Measurements from ENCODE around the gene DLX2. TPM values are rescaled to one million over a fixed set of nuclear protein-coding genes. Genes with fewer than 3 reads are reported as not detected.

DLX2 gene
- total RNA-seq, 1 donor from 2014 or later: not detected

DNA sequence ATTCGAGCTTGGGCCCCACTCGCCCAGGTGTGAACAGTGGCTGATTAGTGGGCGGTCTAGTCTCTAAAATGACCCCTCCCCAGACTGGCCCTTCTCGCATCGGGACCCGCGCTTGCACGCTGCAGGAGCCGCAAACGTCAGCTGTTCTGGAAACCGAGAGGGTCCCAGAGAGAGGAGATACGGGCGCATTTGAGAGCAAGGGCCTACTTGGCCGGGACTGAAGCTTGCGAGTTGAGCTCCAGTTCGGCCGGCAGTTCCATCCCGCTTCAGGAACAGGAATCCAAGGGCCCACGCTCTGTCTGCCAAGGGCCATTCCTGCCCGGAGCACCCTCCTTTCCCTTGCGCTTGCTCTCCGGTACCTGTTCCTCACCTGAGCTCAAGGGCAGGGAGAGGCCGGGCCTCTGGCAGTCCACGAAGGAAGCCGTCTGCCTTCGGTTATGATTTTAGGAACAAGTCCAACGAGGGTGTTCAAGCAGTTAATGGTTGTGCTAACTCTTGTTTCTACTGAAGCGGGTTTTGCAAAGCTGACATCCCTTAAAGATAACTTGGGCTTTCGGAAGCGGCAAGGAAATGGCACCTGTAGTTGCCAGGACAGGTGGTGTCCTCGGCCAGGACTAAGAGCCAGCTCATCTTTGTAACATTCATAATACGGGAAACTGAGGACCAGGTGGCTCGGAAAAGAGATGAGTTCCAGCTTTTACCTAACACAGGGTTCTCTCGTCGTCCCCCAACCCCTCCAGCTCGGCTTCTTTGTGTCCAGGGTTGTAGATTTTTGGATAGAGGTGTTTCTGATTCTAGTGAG is 21.3 kb downstream of the DLX2 start:
- no peak overlapping the region for H3K27ac Mint-ChIP-seq

DNA sequence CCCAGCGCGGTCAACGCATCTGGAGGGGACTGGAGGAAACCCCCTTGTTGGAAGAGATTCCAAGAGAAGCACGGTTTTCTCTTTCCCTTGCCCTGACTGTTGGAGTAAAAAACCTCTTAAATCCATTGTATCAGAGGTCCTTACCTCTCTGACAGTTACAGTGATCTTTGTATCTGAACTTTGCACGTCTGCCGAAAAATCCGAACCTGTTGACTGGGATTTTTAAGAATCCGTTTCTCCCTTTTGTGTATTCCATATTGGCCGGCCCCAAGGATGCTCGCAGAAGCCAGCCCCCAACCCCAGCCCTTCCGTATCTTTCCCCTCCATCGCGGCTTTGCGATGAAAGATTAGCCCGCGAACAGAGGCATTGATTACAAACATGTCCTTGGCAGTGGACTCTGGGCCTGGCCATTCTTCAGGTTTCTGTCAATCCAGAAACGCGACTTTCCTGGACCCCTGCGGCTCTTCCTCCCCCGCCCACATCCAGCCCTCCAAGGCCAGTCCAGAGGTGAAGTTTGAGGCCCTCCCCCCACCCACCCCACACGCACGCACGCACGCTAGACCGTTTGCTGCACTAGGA is 22.0 kb downstream of the DLX2 start:
- no peak overlapping the region for H3K4me2 ChIP-seq
- peaks cover 100% of the 10 kb centered on the region for H3K27me3 ChIP-seq
- H3K4me3 Mint-ChIP-seq: no peak overlapping the region
- peaks cover 77% of the 10 kb centered on the region for H3K27me3 Mint-ChIP-seq (ENCODE audit: insufficient read depth, low read depth)
- H2AFZ ChIP-seq (replicated peaks): no peak overlapping the region
- no peak overlapping the region for H3K27ac Mint-ChIP-seq
- peak; percentile 23 for TF ChIP-seq EZH2phosphoT487 (IDR thresholded peaks at IDR 0.05)
- TF ChIP-seq, protein P1, sequence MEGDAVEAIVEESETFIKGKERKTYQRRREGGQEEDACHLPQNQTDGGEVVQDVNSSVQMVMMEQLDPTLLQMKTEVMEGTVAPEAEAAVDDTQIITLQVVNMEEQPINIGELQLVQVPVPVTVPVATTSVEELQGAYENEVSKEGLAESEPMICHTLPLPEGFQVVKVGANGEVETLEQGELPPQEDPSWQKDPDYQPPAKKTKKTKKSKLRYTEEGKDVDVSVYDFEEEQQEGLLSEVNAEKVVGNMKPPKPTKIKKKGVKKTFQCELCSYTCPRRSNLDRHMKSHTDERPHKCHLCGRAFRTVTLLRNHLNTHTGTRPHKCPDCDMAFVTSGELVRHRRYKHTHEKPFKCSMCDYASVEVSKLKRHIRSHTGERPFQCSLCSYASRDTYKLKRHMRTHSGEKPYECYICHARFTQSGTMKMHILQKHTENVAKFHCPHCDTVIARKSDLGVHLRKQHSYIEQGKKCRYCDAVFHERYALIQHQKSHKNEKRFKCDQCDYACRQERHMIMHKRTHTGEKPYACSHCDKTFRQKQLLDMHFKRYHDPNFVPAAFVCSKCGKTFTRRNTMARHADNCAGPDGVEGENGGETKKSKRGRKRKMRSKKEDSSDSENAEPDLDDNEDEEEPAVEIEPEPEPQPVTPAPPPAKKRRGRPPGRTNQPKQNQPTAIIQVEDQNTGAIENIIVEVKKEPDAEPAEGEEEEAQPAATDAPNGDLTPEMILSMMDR (IDR thresholded peaks at IDR 0.05): no peak
- peak; percentile 42 for TF ChIP-seq EZH2 (IDR thresholded peaks at IDR 0.05)
- no peaks in the 10 kb centered on the region for H3K36me3 ChIP-seq
- H3K4me1 ChIP-seq: peaks cover 10% of the 10 kb centered on the region
- DNase-seq (ENCODE audit: low spot score): peak; percentile 37
- H3K27ac ChIP-seq: no peak overlapping the region
- no peak overlapping the region for H3K9ac ChIP-seq
- no peaks in the 10 kb centered on the region for H3K79me2 ChIP-seq (ENCODE audit: low read depth)
- peaks cover 24% of the 10 kb centered on the region for H3F3A ChIP-seq (ENCODE audit: low read depth)
- no peaks in the 10 kb centered on the region for H3K9me3 ChIP-seq (ENCODE audit: low read depth)
- H3K36me3 Mint-ChIP-seq: peaks cover 3% of the 10 kb centered on the region
- H3K4me3 ChIP-seq: no peak overlapping the region
- H4K20me1 ChIP-seq (ENCODE audit: low read depth): peaks cover 70% of the 10 kb centered on the region
- H3K9me3 Mint-ChIP-seq: peaks cover 3% of the 10 kb centered on the region
- H3K4me1 Mint-ChIP-seq: peaks cover 32% of the 10 kb centered on the region

More for the DNA sequence above, 21.3 kb downstream of the DLX2 start:
- peak; percentile 64 for DNase-seq (ENCODE audit: low spot score)
- no peaks in the 10 kb centered on the region for H3K9me3 ChIP-seq (ENCODE audit: low read depth)
- Mint-ChIP-seq H3K4me3 (peak overlapping the region; percentile 27), H3K9me3 (peaks cover 3% of the 10 kb centered on the region), H3K27me3 (ENCODE audit: insufficient read depth, low read depth) (peaks cover 83% of the 10 kb centered on the region), H3K36me3 (peaks cover 3% of the 10 kb centered on the region), H3K4me1 (peaks cover 35% of the 10 kb centered on the region)
- no peaks in the 10 kb centered on the region for H3K36me3 ChIP-seq
- H3K4me1 ChIP-seq: peaks cover 17% of the 10 kb centered on the region
- peaks cover 31% of the 10 kb centered on the region for H3F3A ChIP-seq (ENCODE audit: low read depth)
- peaks cover 77% of the 10 kb centered on the region for H4K20me1 ChIP-seq (ENCODE audit: low read depth)
- H3K79me2 ChIP-seq (ENCODE audit: low read depth): no peaks in the 10 kb centered on the region
- H3K4me3 ChIP-seq: no peak overlapping the region
- no peak overlapping the region for H3K9ac ChIP-seq
- H3K27me3 ChIP-seq: peaks cover 100% of the 10 kb centered on the region
- H2AFZ ChIP-seq (replicated peaks): no peak overlapping the region
- no peak overlapping the region for H3K4me2 ChIP-seq
- TF ChIP-seq EZH2phosphoT487 (IDR thresholded peaks at IDR 0.05) (peak; percentile 54), EZH2 (IDR thresholded peaks at IDR 0.05) (peak; percentile 96)
- TF ChIP-seq, protein P1 (IDR thresholded peaks at IDR 0.05): no peak
- no peak overlapping the region for H3K27ac ChIP-seq

DNA sequence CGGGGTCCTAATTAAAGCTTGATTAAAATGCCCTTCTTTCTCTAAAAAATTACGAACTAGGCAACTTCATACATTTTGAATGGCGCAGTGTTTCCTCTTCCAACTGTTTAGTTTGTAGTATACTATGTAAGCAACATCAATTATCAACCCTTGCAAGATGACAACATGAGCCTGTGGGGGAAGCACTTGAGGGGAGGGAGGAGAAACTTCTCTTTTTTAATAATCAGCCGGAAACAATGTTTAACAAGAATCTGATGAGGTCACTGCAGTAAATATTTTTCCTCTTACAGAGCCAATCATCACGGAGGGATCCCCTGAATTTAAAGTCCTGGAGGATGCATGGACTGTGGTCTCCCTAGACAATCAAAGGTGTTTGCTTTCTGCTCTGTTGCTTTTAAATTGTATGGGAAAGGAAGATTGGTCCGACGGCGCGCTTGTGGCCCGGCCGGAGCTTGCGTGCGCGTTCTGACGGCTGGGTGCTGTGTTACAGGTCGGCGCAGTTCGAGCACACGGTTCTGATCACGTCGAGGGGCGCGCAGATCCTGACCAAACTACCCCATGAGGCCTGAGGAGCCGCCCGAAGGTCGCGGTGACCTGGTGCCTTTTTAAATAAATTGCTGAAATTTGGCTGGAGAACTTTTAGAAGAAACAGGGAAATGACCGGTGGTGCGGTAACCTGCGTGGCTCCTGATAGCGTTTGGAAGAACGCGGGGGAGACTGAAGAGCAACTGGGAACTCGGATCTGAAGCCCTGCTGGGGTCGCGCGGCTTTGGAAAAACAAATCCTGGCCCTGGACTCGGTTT is 22.7 kb downstream of the DLX2 start:
- Histone ChIP-seq H3K4me1 (peaks cover 7% of the 10 kb centered on the region), H3K27ac (no peak overlapping the region), H4K20me1 (ENCODE audit: low read depth) (peaks cover 66% of the 10 kb centered on the region), H3K4me3 (no peak overlapping the region), H3K27me3 (peaks cover 100% of the 10 kb centered on the region), H3K9ac (no peak overlapping the region), H3K36me3 (no peaks in the 10 kb centered on the region), H3K9me3 (ENCODE audit: low read depth) (no peaks in the 10 kb centered on the region), H3K79me2 (ENCODE audit: low read depth) (no peaks in the 10 kb centered on the region), H3F3A (ENCODE audit: low read depth) (peaks cover 23% of the 10 kb centered on the region), H3K4me2 (no peak overlapping the region), H2AFZ (replicated peaks) (no peak overlapping the region)
- Mint-ChIP-seq H3K27ac (no peak overlapping the region), H3K4me3 (peak overlapping the region; percentile 65), H3K36me3 (peaks cover 3% of the 10 kb centered on the region), H3K4me1 (peaks cover 30% of the 10 kb centered on the region), H3K9me3 (peaks cover 3% of the 10 kb centered on the region), H3K27me3 (ENCODE audit: insufficient read depth, low read depth) (peaks cover 70% of the 10 kb centered on the region)
- peak; percentile 38 for DNase-seq (ENCODE audit: low spot score)
- TF ChIP-seq, protein P1 (IDR thresholded peaks at IDR 0.05): no peak
- TF ChIP-seq EZH2 (IDR thresholded peaks at IDR 0.05) (peak; percentile 84), EZH2phosphoT487 (IDR thresholded peaks at IDR 0.05) (peak; percentile 93)
